ENCODE measurements around the gene SERGEF. TPM values are rescaled to one million over a fixed set of nuclear protein-coding genes. Genes with fewer than 3 reads are reported as not detected.

SERGEF gene
- total RNA-seq, 1 experiment from 2014 or later, result 30.8 TPM

DNA sequence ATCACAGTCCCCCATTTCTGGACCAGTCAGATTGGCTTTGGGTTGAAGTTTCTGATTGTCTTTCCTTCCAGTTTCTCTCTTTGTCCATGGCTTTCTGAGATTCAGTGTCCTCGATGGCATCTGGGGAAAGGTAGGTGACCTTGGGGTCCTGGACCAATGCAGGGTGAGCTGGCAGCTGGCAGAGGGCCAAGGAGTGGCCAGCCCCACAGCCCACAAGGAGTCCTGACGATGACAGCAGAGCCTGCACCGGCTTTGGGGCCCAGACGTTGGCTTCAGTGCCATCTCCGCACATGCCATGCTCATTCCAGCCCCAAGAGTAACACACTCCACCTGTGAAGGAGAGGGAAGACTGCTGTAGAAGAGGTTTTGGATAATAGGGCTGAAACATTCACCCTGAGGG lies 224.8 kb downstream of the SERGEF start:
- DNase-seq (ENCODE audit: low read depth), result no peak

- peak; percentile 92 for DNase-seq (ENCODE audit: low read depth)
Observed at GRCh38 chr11:17786824-17787525, 225.9 kb downstream of the SERGEF start.

DNA sequence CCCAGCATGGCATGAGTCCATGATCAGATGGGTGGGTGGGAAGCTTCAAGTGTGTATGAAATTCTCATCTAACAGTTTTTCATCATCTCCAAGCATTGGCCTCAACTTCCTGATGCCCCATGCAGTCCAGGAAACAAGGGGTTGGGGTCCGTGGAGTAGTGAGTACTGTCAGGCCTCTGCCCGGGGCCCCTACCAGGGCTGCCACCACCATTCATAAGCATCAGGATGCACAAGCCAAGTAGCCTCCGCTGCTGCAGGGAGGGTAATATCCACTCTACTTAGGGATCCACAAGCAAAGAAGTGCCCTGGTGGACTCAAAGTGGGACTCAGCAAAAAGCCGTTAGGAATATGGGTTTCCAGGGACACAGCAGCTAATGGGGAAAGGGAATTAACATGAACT lies 229.0 kb downstream of the SERGEF start:
- DNase-seq (ENCODE audit: low read depth), result no peak

DNA sequence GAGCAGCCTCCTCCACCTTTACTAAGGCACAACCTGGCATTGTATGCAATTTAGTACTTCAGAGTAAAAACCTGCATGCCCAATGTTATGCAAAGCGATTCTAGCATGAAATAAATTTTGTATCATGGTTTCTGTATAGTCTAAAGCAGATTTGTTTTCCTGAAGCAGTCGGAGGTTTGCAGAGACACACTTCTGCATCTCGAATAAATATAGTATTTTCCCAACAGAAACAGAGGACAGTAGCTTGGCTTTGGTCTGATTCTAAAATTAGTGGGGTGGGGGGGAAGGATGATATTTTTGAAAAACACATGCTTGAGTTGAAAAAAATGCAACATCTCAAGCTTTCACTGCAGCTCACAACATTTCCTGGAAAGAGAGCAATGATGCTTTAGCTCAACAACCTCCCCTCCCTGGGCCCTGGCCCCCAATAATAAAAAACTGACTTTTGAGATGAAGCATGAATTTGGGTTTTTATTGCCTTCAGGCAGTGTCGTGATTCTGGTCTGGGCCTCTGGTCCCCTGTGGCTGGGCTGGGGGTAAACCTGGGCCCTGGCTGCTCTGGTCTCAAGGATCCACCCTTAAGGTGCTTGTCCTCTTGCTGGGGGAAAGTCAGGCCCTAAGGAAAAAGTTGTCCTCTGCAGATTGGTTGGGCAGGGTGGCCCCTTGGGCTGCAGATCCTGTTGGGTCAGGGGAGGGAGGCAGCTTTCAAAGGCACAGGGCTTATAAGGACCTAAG lies 230.1 kb downstream of the SERGEF start:
- DNase-seq (ENCODE audit: low read depth), result no peak

- no peak for DNase-seq (ENCODE audit: low read depth)
Observed at GRCh38 chr11:17782145-17782544, 230.7 kb downstream of the SERGEF start.

DNA sequence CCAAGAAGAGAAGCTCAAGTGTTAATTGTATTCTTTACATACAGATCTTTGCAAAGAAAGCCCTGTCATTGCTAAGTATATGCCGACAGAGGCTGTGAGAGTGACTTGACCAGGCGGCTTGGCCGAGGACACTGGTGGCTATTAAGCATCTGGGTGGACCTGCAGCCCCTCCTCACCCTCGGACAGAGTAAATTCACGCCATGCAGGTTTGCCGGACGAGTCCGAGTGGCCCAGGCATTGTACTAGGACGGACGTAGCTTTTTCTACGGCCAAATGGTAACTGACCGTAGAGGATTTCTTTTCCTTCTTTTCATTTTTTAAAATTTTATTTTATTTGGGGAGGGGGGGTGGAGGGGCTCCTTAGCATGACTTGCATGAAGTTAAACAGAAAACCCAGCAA lies 231.2 kb downstream of the SERGEF start:
- DNase-seq (ENCODE audit: low read depth), result no peak

GRCh38 chr11:17781221-17781620 lies 231.6 kb downstream of the SERGEF start:
- DNase-seq (ENCODE audit: low read depth), result no peak

- no peak for DNase-seq (ENCODE audit: low read depth)
Observed at GRCh38 chr11:17780668-17781067, 232.2 kb downstream of the SERGEF start.

GRCh38 chr11:17779861-17780594 lies 232.8 kb downstream of the SERGEF start:
- DNase-seq (ENCODE audit: low read depth), result no peak

DNA sequence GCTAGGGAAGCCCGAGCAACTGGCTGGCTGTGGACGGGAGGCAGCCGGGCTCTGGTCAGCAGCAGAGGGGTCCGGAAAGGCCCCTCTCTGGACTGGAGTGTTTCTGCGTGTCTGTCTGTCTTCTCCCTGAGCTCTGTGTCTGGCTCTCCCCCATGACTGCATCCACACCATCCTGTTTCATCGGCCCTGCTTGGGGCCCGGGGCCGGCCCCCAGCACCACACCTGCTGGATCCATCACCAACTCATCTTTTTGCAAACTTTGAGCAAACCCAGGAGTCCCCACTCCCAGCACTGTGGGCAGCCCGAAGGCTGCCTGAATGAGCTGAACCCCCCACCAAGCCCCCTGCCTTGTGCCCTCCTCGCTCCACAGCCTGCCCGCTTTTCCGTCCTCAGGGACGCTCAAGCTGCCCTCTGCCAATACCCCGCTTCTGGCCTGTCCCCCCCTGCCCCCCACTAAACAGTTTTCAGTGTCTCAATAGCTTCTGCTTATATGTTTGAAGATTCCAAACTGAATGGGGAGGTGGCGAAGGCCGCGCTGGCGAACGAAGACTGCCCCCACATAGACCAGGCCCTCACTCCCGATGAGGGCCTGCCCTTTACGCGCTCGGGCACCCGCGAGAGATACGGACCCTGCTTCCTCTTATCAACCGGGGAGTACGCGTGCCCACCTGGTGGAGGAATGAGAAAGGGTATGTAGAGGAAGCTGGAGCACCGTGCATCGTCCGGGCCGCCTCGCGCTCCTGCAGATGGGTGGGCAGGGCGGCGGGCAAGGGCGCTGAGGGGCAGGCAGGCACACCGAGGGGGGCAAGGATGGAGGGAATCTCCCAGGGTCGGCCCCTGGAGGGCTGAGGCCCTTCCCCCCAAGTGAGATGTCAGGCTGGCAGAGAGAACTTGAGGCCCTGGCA lies 233.6 kb downstream of the SERGEF start:
- DNase-seq (ENCODE audit: low read depth), result no peak

GRCh38 chr11:17778352-17778751 lies 234.5 kb downstream of the SERGEF start:
- DNase-seq (ENCODE audit: low read depth), result no peak

DNA sequence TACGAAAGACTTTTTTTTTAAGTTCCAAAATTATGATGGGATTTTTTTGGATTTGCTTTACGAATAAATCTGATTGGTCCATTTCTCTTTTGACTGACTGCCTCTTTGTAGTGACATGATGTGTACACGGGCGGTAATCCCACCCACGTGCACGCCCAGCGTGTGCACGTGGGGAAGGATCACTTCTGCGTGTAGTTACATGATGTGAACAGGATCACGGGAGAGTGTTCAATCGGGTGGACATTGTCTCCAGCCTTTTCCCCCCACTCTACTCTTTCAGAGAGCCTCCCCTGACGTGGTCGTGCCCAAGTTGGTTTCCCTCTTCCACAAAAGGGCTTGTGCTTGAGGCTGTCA lies 235.1 kb downstream of the SERGEF start:
- no peak for DNase-seq (ENCODE audit: low read depth)

GRCh38 chr11:17777086-17777737 lies 235.6 kb downstream of the SERGEF start:
- no peak for DNase-seq (ENCODE audit: low read depth)

DNA sequence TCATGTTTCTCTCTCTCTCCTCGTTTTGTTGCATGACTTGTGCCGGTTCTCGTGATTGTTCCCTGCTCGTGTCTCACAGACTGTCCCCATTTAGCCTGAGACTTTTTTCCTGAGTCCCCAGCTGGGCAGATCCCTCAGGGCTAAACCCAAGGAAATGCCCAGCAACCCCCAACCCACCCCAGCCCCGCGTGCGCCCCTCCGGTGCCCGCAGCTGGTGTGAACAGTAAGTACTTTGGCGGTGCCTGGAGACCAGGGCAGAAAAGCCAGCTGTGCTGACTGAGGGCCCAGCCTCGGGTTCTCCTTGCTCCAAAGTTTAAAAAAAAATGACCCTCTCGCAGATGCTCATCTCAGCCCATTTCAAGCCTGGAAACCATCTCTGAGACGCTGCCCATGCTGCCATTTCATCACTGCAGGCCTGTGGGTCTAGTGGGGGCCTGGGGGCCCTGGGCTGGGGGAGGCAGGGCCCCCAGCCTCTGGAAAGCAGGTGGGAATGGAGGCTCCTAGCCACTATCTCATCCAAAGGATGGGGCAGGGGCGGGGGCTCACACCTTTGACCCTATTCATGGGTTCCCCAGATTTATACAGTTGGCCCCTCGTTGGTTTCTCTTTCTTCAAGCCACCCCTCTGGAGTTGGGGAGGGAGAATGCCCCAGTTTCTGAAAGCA lies 236.5 kb downstream of the SERGEF start:
- DNase-seq (ENCODE audit: low read depth), result no peak

DNA sequence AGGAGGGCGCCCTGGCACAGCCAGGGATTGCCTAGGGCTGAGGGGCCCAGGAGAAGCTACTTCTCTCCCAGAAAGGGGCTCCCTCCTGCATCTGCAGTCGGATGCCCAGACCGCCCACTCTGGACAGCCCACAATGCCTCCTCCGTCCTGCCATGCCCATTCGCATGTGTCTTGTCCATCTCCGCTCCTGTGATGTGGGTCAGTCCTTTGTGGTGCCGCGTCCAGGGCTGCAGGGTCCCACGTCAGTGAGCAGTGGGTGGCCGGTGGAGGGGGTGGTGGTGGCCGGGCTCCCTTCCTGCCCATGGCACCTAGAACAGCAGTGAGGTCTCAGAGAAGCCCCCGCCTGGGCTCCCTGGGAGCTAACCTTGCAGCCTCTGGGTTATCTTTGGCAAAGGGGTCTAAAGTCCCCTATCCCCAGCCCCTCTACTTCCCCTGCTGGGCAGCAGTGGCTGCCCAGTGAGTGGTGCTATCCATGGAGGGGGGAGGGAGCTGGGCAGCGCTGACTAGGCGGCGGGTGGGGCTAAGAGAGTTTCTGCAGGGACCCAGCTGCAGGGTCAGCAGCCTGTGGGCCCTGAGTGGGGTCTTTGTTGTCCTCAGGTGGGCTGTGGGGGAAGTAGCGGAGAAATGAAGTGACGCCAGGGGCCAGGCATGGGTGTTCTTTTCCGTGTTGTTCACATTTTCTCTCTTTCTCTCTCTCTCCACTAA lies 237.2 kb downstream of the SERGEF start:
- no peak for DNase-seq (ENCODE audit: low read depth)

- DNase-seq (ENCODE audit: low read depth), result no peak
Observed at GRCh38 chr11:17775035-17775348, 237.9 kb downstream of the SERGEF start.

GRCh38 chr11:17774232-17775034 lies 238.4 kb downstream of the SERGEF start:
- DNase-seq (ENCODE audit: low read depth), result no peak

- no peak for DNase-seq (ENCODE audit: low read depth)
Observed at GRCh38 chr11:17773674-17774073, 239.2 kb downstream of the SERGEF start.

All from HT1080 (cell line).